ENCODE measurements around the gene MRPL27.

The MRPL27 gene

DNA sequence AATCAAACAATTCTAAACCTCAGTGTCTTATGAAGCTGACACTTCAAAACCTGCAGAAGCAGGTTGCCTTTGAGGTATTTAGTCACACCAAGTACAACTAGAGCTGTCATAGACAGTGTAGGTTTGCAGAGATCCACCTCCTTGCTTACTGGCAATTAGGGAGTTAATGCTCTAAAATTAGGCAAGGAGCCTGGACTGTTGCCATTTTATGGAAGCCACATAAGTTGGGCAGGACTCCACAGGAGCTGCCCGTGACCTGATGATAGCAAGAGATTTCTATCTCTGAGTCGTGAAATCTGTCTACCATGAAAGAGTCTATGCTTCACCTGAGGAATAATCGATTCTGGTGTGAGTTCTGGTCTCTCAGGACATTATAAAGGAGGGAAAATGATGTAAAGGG, 8.9 kb upstream of the MRPL27 start:
- Histone ChIP-seq H3K9ac (ENCODE audit: low read depth, low read length, poor library complexity) (no peak overlapping the region), H3K4ac (ENCODE audit: low read length) (no peak overlapping the region), H3K79me1 (ENCODE audit: low read depth, low read length) (no peaks in the 10 kb centered on the region), H2BK12ac (ENCODE audit: low read length) (no peak overlapping the region), H3K4me2 (ENCODE audit: insufficient read depth, low read length, poor library complexity, severe bottlenecking) (no peak overlapping the region), H4K8ac (ENCODE audit: low read depth, low read length) (no peak overlapping the region), H2AFZ (ENCODE audit: low read length) (no peak overlapping the region), H2BK120ac (ENCODE audit: low read depth, low read length) (no peak overlapping the region), H3K27ac (replicated peaks; ENCODE audit: low read length) (no peak overlapping the region), H3K23ac (ENCODE audit: low read depth, low read length, poor library complexity) (no peak overlapping the region), H3K4me3 (ENCODE audit: low read length in 2 of 2) (no peak overlapping the region), H2AK5ac (ENCODE audit: low read depth, low read length) (no peak overlapping the region), H3K27me3 (ENCODE audit: control insufficient read depth in 3 of 3, insufficient read depth in 3 of 3, low read depth in 1 of 3, low read length in 3 of 3) (no peaks in the 10 kb centered on the region), H4K91ac (ENCODE audit: low read depth, low read length, poor library complexity) (no peak overlapping the region), H3K9me3 (replicated peaks in 1 of 2; ENCODE audit: control insufficient read depth in 2 of 2, insufficient read depth in 1 of 2, low read depth in 1 of 2, low read length in 2 of 2) (no peaks in the 10 kb centered on the region), H2BK5ac (ENCODE audit: low read length) (no peak overlapping the region), H3K18ac (ENCODE audit: low read length) (no peak overlapping the region), H3K4me1 (ENCODE audit: control insufficient read depth in 2 of 2, insufficient read depth in 1 of 2, low read depth in 1 of 2, low read length in 2 of 2) (no peaks in the 10 kb centered on the region), H3K36me3 (replicated peaks in 1 of 2; ENCODE audit: control insufficient read depth in 2 of 2, insufficient read depth in 2 of 2, low read length in 2 of 2) (peaks cover 53 to 96% of the 10 kb centered on the region in 2 donors), H2BK15ac (ENCODE audit: low read length) (no peak overlapping the region), H3K14ac (ENCODE audit: low read length) (no peak overlapping the region)
- WGBS, 2 donors (ENCODE audit: extremely low coverage in 2 of 2, insufficient read length in 2 of 2, insufficient replicate concordance in 1 of 2), result no CpG with 5 or more reads among the region's 3 CpGs
- no peak for DNase-seq (ENCODE audit: low spot score)

DNA sequence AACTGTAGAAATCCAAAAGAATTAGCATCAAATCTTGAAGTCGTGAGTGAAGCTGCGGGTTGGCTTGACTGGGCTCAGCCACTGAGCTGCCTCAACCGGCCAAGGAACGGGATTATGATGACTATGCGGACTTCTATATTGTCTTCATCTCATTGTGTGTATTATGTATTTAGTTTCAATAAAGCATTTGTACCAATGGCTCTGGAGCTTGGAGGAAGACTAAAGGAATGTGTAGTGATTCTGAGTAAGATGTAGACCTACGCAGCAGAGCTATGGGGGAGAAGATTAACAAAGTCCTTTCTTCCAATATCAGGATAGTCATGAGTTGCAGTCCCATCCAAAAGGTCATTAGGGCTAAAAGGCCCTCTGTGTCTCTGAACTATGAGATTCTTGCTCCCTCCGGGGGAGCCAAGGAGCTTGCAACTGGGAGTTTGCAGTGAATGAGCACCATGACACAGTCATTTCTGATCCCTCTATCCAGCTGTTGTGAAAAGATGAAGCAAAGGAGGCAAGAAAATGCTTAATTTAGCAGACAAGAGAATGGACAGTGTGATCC, 8.4 kb upstream of the MRPL27 start:
- Histone ChIP-seq H3K9me3 (replicated peaks in 1 of 2; ENCODE audit: control insufficient read depth in 2 of 2, insufficient read depth in 1 of 2, low read depth in 1 of 2, low read length in 2 of 2) (no peaks in the 10 kb centered on the region), H3K4me1 (ENCODE audit: control insufficient read depth in 2 of 2, insufficient read depth in 1 of 2, low read depth in 1 of 2, low read length in 2 of 2) (no peaks in the 10 kb centered on the region), H3K27me3 (ENCODE audit: control insufficient read depth in 3 of 3, insufficient read depth in 3 of 3, low read depth in 1 of 3, low read length in 3 of 3) (no peaks in the 10 kb centered on the region), H3K4ac (ENCODE audit: low read length) (no peak overlapping the region), H4K8ac (ENCODE audit: low read depth, low read length) (no peak overlapping the region), H3K14ac (ENCODE audit: low read length) (no peak overlapping the region), H2BK120ac (ENCODE audit: low read depth, low read length) (no peak overlapping the region), H2AK5ac (ENCODE audit: low read depth, low read length) (no peak overlapping the region), H2BK12ac (ENCODE audit: low read length) (no peak overlapping the region), H3K79me1 (ENCODE audit: low read depth, low read length) (no peaks in the 10 kb centered on the region), H3K18ac (ENCODE audit: low read length) (no peak overlapping the region), H2BK5ac (ENCODE audit: low read length) (no peak overlapping the region), H2BK15ac (ENCODE audit: low read length) (no peak overlapping the region), H4K91ac (ENCODE audit: low read depth, low read length, poor library complexity) (no peak overlapping the region), H3K4me3 (ENCODE audit: low read length in 2 of 2) (no peak overlapping the region), H3K36me3 (replicated peaks in 1 of 2; ENCODE audit: control insufficient read depth in 2 of 2, insufficient read depth in 2 of 2, low read length in 2 of 2) (peaks cover 51 to 95% of the 10 kb centered on the region in 2 donors), H3K9ac (ENCODE audit: low read depth, low read length, poor library complexity) (no peak overlapping the region), H2AFZ (ENCODE audit: low read length) (no peak overlapping the region), H3K27ac (replicated peaks; ENCODE audit: low read length) (no peak overlapping the region), H3K4me2 (ENCODE audit: insufficient read depth, low read length, poor library complexity, severe bottlenecking) (no peak overlapping the region), H3K23ac (ENCODE audit: low read depth, low read length, poor library complexity) (no peak overlapping the region)
- no peak for DNase-seq (ENCODE audit: low spot score)
- WGBS, 2 donors (ENCODE audit: extremely low coverage in 2 of 2, insufficient read length in 2 of 2, insufficient replicate concordance in 1 of 2), result no CpG with 5 or more reads among the region's 7 CpGs

DNA sequence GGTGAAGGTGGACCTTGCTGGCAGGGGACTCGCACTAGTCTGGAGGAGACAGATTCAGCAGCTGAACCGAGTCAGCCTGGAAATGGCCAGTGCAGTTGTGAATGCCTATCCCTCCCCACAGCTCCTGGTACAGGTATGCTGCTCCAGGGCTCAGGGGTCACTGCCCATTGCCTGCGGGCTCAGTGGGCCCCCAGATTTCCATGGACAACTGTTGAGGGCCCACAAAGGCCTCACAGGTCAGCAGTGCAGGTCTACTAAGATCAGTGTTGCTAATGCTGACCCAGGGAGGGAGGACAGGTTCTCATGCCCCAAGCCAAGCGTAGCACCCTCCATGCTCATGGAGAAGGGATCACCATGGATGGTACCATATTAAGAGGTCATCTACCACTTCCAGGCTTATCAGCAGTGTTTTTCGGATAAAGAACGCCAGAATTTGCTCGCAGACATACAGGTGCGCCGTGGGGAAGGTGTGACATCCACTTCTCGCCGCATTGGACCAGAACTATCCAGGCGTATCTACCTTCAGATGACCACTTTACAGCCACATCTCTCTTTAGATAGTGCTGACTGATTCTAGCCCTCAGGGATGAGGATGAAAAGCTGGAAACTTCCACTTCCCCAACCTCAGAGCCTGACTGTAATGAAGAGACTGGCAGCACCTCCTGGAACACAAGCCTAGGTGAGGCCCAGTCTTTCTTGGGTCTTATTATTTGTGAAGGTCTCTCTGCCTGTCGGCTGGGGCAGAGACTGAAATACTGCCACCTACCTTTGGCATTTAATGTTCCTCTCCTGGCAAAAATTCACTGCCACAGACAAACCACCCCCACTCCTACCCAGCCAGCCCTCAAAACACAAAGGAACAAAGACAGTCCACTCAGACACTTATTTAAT, 7.6 kb upstream of the MRPL27 start:
- Histone ChIP-seq H3K27ac (replicated peaks; ENCODE audit: low read length) (no peak overlapping the region), H2BK12ac (ENCODE audit: low read length) (no peak overlapping the region), H3K23ac (ENCODE audit: low read depth, low read length, poor library complexity) (no peak overlapping the region), H2BK120ac (ENCODE audit: low read depth, low read length) (no peak overlapping the region), H4K91ac (ENCODE audit: low read depth, low read length, poor library complexity) (no peak overlapping the region), H3K4me2 (ENCODE audit: insufficient read depth, low read length, poor library complexity, severe bottlenecking) (no peak overlapping the region), H3K27me3 (ENCODE audit: control insufficient read depth in 3 of 3, insufficient read depth in 3 of 3, low read depth in 1 of 3, low read length in 3 of 3) (no peaks in the 10 kb centered on the region), H3K4ac (ENCODE audit: low read length) (no peak overlapping the region), H2BK15ac (ENCODE audit: low read length) (no peak overlapping the region), H2BK5ac (ENCODE audit: low read length) (no peak overlapping the region), H3K4me1 (ENCODE audit: control insufficient read depth in 2 of 2, insufficient read depth in 1 of 2, low read depth in 1 of 2, low read length in 2 of 2) (no peaks in the 10 kb centered on the region), H3K18ac (ENCODE audit: low read length) (no peak overlapping the region), H3K36me3 (replicated peaks in 1 of 2; ENCODE audit: control insufficient read depth in 2 of 2, insufficient read depth in 2 of 2, low read length in 2 of 2) (peaks cover 51 to 95% of the 10 kb centered on the region in 2 donors), H3K14ac (ENCODE audit: low read length) (no peak overlapping the region), H3K79me1 (ENCODE audit: low read depth, low read length) (no peaks in the 10 kb centered on the region), H2AFZ (ENCODE audit: low read length) (no peak overlapping the region), H3K9me3 (replicated peaks in 1 of 2; ENCODE audit: control insufficient read depth in 2 of 2, insufficient read depth in 1 of 2, low read depth in 1 of 2, low read length in 2 of 2) (no peaks in the 10 kb centered on the region), H3K9ac (ENCODE audit: low read depth, low read length, poor library complexity) (no peak overlapping the region), H2AK5ac (ENCODE audit: low read depth, low read length) (no peak overlapping the region), H3K4me3 (ENCODE audit: low read length in 2 of 2) (no peak overlapping the region), H4K8ac (ENCODE audit: low read depth, low read length) (no peak overlapping the region)
- DNase-seq (ENCODE audit: low spot score), result no peak
- WGBS, 2 donors (ENCODE audit: extremely low coverage in 2 of 2, insufficient read length in 2 of 2, insufficient replicate concordance in 1 of 2), result no CpG with 5 or more reads among the region's 13 CpGs

DNA sequence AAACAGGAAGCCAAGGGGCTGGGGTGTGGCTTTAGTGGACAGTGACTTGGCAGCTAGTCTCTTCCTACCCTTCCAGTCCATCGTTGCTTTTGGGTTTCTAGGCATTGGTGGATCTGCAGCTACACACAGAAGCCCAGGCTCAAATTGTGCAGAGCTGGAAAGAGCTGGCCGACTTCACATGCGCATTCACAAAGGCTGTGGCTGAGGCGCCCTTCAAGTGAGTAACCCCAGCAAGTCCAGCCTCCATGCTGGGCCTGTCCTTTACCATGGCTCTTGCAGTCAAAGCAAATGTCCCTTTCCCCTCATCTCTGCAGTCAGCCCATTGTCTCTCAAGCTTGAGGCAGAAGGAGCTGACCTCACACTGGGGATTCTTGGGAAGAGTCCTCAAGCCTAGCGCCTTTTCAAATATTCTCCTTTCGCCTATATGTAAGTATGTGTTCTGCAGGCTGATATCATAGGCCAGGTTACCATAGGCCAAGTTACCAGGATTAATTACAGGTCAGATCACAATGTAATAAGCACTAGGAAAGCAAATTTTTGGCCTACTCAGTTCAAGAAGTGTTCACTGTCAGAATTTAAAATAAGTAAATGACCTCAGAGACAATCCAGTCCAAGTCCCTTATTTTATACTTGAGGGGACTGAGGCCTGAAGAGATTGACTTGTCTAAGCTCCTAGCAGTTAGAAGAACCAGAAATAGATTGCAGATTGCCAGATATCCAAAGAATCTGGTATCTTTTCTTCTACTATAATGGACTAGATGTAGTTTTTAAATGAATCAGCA, 6.6 kb upstream of the MRPL27 start:
- WGBS, 2 donors (ENCODE audit: extremely low coverage in 2 of 2, insufficient read length in 2 of 2, insufficient replicate concordance in 1 of 2), result no CpG with 5 or more reads among the region's 6 CpGs

More for the DNA sequence above, 6.6 kb upstream of the MRPL27 start:
- Histone ChIP-seq H3K4me3 (ENCODE audit: low read length in 2 of 2) (no peak overlapping the region), H3K4me1 (ENCODE audit: control insufficient read depth in 2 of 2, insufficient read depth in 1 of 2, low read depth in 1 of 2, low read length in 2 of 2) (no peaks in the 10 kb centered on the region), H2AFZ (ENCODE audit: low read length) (no peak overlapping the region), H4K91ac (ENCODE audit: low read depth, low read length, poor library complexity) (no peak overlapping the region), H2BK5ac (ENCODE audit: low read length) (no peak overlapping the region), H3K14ac (ENCODE audit: low read length) (no peak overlapping the region), H2AK5ac (ENCODE audit: low read depth, low read length) (no peak overlapping the region), H3K18ac (ENCODE audit: low read length) (no peak overlapping the region), H3K9me3 (replicated peaks in 1 of 2; ENCODE audit: control insufficient read depth in 2 of 2, insufficient read depth in 1 of 2, low read depth in 1 of 2, low read length in 2 of 2) (no peaks in the 10 kb centered on the region), H3K4ac (ENCODE audit: low read length) (no peak overlapping the region), H3K9ac (ENCODE audit: low read depth, low read length, poor library complexity) (peak overlapping the region; percentile 10), H3K27ac (replicated peaks; ENCODE audit: low read length) (no peak overlapping the region), H2BK15ac (ENCODE audit: low read length) (no peak overlapping the region), H3K27me3 (ENCODE audit: control insufficient read depth in 3 of 3, insufficient read depth in 3 of 3, low read depth in 1 of 3, low read length in 3 of 3) (no peaks in the 10 kb centered on the region), H4K8ac (ENCODE audit: low read depth, low read length) (no peak overlapping the region), H3K23ac (ENCODE audit: low read depth, low read length, poor library complexity) (no peak overlapping the region), H3K79me1 (ENCODE audit: low read depth, low read length) (no peaks in the 10 kb centered on the region), H2BK12ac (ENCODE audit: low read length) (no peak overlapping the region), H2BK120ac (ENCODE audit: low read depth, low read length) (no peak overlapping the region), H3K4me2 (ENCODE audit: insufficient read depth, low read length, poor library complexity, severe bottlenecking) (no peak overlapping the region), H3K36me3 (replicated peaks in 1 of 2; ENCODE audit: control insufficient read depth in 2 of 2, insufficient read depth in 2 of 2, low read length in 2 of 2) (peaks cover 45 to 95% of the 10 kb centered on the region in 2 donors)
- DNase-seq (ENCODE audit: low spot score), result no peak

Measured in neuronal stem cell (in vitro differentiated cells).